ENCODE data around the gene PDSS1.

PDSS1 gene

DNA sequence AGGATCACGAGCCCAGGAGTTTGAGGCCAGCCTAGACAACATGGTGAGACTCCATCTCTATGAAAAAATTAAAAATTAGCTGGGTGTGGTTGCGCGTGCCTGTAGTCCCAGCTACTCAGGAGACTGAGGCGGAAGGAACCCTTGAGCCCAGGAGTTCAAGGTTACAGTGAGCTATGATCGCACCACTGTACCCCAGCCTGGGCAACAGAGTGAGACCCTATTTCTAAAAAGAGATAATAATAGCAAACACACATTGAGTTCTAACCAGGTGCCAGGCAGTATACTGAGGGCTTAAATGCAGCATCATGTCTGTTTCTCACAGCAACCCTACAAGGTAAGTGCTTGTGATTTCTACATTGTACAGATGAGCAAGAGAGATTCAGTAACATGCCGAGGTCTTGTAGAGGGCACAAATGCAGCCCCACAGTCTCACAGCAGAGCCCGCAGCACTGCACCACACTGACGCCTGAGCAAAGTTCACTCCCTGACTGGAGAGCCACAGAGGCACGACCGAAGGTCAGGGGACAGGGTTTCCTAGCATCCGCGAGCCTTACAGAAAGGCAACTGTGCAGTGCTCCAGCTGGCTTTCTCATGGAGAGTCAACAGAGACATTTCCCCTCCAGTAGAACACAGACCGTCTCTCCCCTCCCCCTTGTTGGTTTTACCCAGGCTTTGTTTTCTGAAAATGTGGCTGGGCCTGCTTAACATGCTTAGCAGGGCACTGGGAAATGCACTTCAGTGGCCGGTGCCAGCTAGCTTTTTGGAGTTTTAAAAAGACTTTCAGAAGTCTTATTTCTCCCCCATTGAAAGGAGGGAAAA lies 36.5 kb downstream of the PDSS1 start:
- H3K4me3 ChIP-seq (ENCODE audit: low read depth, low read length), result no peak overlapping the region
- DNase-seq (ENCODE audit: low read depth), result no peak

- no peak overlapping the region for H3K4me3 ChIP-seq (ENCODE audit: low read depth, low read length)
- no peak for DNase-seq (ENCODE audit: low read depth)
These were observed 37.9 kb downstream of the PDSS1 start for GRCh38 chr10:26735435-26735834.

GRCh38 chr10:26737730-26738129 lies 40.2 kb downstream of the PDSS1 start:
- DNase-seq (ENCODE audit: low read depth), result no peak
- no peak overlapping the region for H3K4me3 ChIP-seq (ENCODE audit: low read depth, low read length)

DNA sequence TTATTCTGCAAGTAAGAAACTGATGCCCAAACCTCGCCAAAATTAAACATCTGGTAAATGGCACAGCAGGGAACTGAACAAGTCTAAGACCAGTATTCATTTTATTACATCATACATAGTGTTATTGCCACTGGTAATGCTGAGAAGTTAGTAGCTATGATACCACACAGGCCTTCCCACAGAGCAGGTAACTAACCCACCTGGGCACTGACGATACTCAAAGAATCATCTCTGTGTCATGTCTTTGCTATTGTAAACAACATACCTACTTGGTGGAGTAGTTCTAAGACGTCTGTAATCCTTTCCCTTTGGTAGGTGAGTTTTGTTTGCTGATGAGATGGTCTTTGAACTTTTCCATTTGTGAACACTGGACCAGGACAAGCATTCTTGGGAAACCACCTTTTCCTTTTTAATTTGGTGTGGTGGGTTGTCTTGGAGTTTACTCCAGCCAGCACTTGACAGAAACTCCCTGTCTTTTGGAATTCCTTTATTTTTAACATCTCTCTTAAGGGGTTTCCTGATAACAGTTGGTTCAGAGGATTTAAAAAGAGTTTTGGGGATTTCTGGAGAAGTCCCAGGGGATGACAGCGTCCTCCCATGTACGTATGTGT lies 40.9 kb downstream of the PDSS1 start:
- DNase-seq (ENCODE audit: low read depth), result no peak

GRCh38 chr10:26739071-26739631 lies 41.6 kb downstream of the PDSS1 start:
- no peak overlapping the region for H3K4me3 ChIP-seq (ENCODE audit: low read depth, low read length)
- no peak for DNase-seq (ENCODE audit: low read depth)

More for the DNA sequence above, 40.9 kb downstream of the PDSS1 start:
- no peak overlapping the region for H3K4me3 ChIP-seq (ENCODE audit: low read depth, low read length)

- H3K4me3 ChIP-seq (ENCODE audit: low read depth, low read length), result no peak overlapping the region
These were observed 43.9 kb downstream of the PDSS1 start for GRCh38 chr10:26741368-26741767.

DNA sequence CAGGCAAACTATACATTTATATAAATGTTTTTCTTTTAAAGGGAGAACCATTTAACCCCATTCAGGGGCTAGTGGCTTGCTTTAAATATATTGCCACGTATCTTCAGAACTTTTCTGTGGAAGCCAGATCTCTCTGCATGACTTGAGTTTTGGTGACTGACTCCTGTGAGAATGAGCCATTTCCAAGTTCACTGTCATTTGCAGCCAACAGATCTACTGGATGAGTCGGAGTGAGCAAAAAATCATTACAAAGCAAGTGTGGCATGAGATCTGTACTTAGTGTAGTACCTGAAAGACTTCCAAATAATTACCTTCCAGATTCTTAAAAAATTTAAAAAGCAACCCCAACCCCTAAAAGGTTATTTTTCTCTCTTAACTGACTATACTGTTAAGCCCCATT lies 45.6 kb downstream of the PDSS1 start:
- no peak overlapping the region for H3K4me3 ChIP-seq (ENCODE audit: low read depth, low read length)
- no peak for DNase-seq (ENCODE audit: low read depth)

More at GRCh38 chr10:26741368-26741767, 43.9 kb downstream of the PDSS1 start:
- no peak for DNase-seq (ENCODE audit: low read depth)

- no peak for DNase-seq (ENCODE audit: low read depth)
- H3K4me3 ChIP-seq (ENCODE audit: low read depth, low read length), result no peak overlapping the region
These were observed 46.3 kb downstream of the PDSS1 start for GRCh38 chr10:26743841-26744240.

- no peak overlapping the region for H3K4me3 ChIP-seq (ENCODE audit: low read depth, low read length)
- no peak for DNase-seq (ENCODE audit: low read depth)
These were observed 48.6 kb downstream of the PDSS1 start for GRCh38 chr10:26746061-26746460.

GRCh38 chr10:26755443-26755903 lies 58.0 kb downstream of the PDSS1 start:
- peak; percentile 7 for DNase-seq (ENCODE audit: low read depth)

GRCh38 chr10:26759008-26759407 lies 61.5 kb downstream of the PDSS1 start:
- no peak for DNase-seq (ENCODE audit: low read depth)
- H3K4me3 ChIP-seq (ENCODE audit: low read depth, low read length), result no peak overlapping the region

More at GRCh38 chr10:26755443-26755903, 58.0 kb downstream of the PDSS1 start:
- H3K4me3 ChIP-seq (ENCODE audit: low read depth, low read length), result no peak overlapping the region

DNA sequence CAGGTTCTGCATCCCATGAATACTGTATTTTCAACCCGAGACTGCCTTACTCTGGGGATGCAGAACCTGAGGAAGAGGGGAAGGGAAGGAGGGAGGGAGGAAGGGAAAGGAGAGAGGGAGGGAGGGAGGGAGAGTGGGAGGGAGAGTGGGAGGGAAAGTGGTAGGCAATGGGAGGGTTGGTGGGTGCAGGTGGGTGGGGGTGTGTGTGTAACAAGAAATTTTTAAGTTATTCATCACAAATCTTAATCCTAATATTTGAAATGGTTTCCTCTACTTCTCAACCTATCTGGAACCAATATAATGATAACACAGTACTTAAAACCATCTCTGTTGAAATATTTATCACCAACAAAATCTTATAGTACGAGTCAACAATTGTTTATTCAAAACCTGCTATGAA lies 68.0 kb downstream of the PDSS1 start:
- no peak overlapping the region for H3K4me3 ChIP-seq (ENCODE audit: low read depth, low read length)
- DNase-seq (ENCODE audit: low read depth), result no peak

GRCh38 chr10:26770069-26770468 lies 72.6 kb downstream of the PDSS1 start:
- DNase-seq (ENCODE audit: low read depth), result no peak

DNA sequence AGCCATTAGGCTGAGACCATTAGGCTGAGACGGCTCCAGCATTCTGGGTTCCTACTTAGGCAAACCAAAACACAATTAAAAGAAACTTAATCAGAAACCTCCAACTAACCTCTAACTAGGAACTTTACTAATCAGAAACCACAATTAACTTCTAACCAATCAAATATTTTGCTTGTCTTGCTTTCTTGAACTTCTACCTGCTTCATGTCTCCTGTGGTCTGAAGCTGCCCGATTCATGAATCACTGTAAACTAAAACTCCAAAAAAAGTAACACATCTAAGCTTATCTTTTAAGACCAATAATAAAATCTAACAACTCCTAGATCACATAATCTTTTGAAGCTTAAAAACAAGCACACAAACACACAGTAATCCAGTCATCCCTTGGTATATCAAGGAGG lies 76.1 kb downstream of the PDSS1 start:
- H3K4me3 ChIP-seq (ENCODE audit: low read depth, low read length), result no peak overlapping the region
- no peak for DNase-seq (ENCODE audit: low read depth)

More at GRCh38 chr10:26770069-26770468, 72.6 kb downstream of the PDSS1 start:
- H3K4me3 ChIP-seq (ENCODE audit: low read depth, low read length), result no peak overlapping the region

GRCh38 chr10:26776258-26776657 lies 78.8 kb downstream of the PDSS1 start:
- DNase-seq (ENCODE audit: low read depth), result no peak
- H3K4me3 ChIP-seq (ENCODE audit: low read depth, low read length), result no peak overlapping the region

GRCh38 chr10:26777686-26778085 lies 80.2 kb downstream of the PDSS1 start:
- DNase-seq (ENCODE audit: low read depth), result no peak

DNA sequence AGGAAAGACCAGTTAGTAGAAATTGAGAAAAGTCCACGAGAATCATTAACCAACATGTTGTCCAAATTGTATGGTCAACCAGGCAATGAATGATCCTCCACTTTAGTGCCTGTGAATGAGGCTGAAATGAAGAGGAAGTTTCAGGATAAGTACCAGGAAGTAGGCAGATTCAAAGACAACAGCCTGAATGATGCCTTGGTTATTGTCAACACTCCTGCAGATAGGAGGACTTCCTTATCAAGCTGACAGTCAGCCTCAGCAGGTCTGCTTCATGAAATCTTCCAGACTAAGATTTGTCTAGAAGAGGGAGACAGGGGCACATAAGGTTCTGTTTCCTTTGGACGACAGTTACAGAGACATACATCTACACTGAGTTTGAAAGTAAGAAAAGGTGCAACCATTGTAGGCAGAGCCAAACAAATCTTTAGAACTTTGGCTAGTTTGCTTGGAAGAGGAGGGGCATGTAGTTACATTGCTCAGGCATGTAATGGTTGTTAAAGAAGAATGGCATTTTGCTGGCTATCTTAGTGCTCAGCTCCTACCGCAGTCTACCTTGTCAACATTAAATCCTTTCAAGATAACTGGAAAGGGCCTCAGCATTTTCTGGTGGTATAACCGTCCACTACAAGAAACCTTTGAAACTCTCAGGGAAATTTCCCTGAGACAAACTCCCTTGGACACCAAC lies 81.8 kb downstream of the PDSS1 start:
- no peak for DNase-seq (ENCODE audit: low read depth)
- H3K4me3 ChIP-seq (ENCODE audit: low read depth, low read length), result no peak overlapping the region

More at GRCh38 chr10:26777686-26778085, 80.2 kb downstream of the PDSS1 start:
- no peak overlapping the region for H3K4me3 ChIP-seq (ENCODE audit: low read depth, low read length)

- DNase-seq (ENCODE audit: low read depth), result no peak
- no peak overlapping the region for H3K4me3 ChIP-seq (ENCODE audit: low read depth, low read length)
These were observed 82.7 kb downstream of the PDSS1 start for GRCh38 chr10:26780106-26780792.

All from skeletal muscle cell (primary cell).